Endothelial cell of umbilical vein (primary cell): ENCODE data around the gene VIT. TPM values are rescaled to one million over a fixed set of nuclear protein-coding genes. Genes with fewer than 3 reads are reported as not detected.

Source experiments
- BruUV-seq: library from RNA; stranded (reverse); fragments of 400-500 nt; replicated peaks from 2 replicates; lab custom pipeline; 2021; lab: Mats Ljungman, UMichigan
- CTCF ChIA-PET: fragments of 300-600, 350-600 bp; sonication (Branson Sonifier 250); formaldehyde crosslinking; loops from one replicate; lab custom pipeline; 2021; ENCODE audit warnings: antibody characterized with exemption, inconsistent platforms; lab: Charles Lee
- POLR2A ChIA-PET: fragments of 300-600, 350-600 bp; sonication (Branson Sonifier 250); formaldehyde crosslinking; loops from one replicate; lab custom pipeline; 2021; ENCODE audit warnings: antibody characterized with exemption, inconsistent platforms; lab: Charles Lee
- DNase-seq: peaks from one replicate; pipeline ENCODE4 v3.0.0-alpha.2; 2011; ENCODE audit warnings: low read depth, low spot score
- FAIRE-seq: peaks from 2 replicates; lab custom pipeline; 2011; peaks lifted over from hg19 to GRCh38; lab: Jason Lieb, UNC
- H2AFZ ChIP-seq: 2 replicates; pipeline ENCODE4 v1.6.0; 2012; ENCODE audit warnings: low read depth, low read length, control low read depth, inconsistent platforms
- H3K27ac ChIP-seq: 2 replicates; pipeline ENCODE4 v1.5.1; 2011; ENCODE audit warnings: low read depth, mild to moderate bottlenecking, control low read depth, low read length, moderate library complexity; ENCODE audit not compliant: insufficient read depth
- H3K27me3 ChIP-seq, 2 experiments: 2 replicates each; pipeline versions ENCODE4 v1.6.0 to v1.6.1; 2011; ENCODE audit warnings: low read length in 2 of 2, mixed read lengths in 1 of 2; ENCODE audit not compliant: control insufficient read depth in 2 of 2, insufficient read depth in 2 of 2
- H3K36me3 ChIP-seq, 2 experiments: 2 replicates in 1 of 2; 3 replicates in 1 of 2; pipeline ENCODE4 v1.5.1; 2011; ENCODE audit warnings: low read length in 2 of 2, mild to moderate bottlenecking in 1 of 2, moderate library complexity in 1 of 2; ENCODE audit not compliant: control insufficient read depth in 2 of 2, insufficient read depth in 2 of 2; ENCODE audit errors: extremely low read depth in 1 of 2
- H3K4me1 ChIP-seq: 3 replicates; pipeline ENCODE4 v1.5.1; 2011; ENCODE audit warnings: mild to moderate bottlenecking, low read length; ENCODE audit not compliant: control insufficient read depth, insufficient read depth; ENCODE audit errors: extremely low read depth
- H3K4me2 ChIP-seq: 2 replicates; pipeline ENCODE4 v1.6.1; 2011; ENCODE audit warnings: low read length, control low read depth, mixed read lengths; ENCODE audit not compliant: insufficient read depth
- H3K4me3 ChIP-seq, 3 experiments: fragments of 200-600 bp in 1 of 3; sonication (generic), shearing (Covaris generic) in 1 of 3; replicated peaks in 1 of 3; 2 replicates each; pipeline ENCODE4 v1.5.1; 2011 to 2016; ENCODE audit warnings: control low read depth in 3 of 3, low read length in 3 of 3, mild to moderate bottlenecking in 2 of 3, inconsistent platforms in 1 of 3, low read depth in 1 of 3, moderate library complexity in 1 of 3; ENCODE audit not compliant: insufficient read depth in 1 of 3
- H3K79me2 ChIP-seq: 2 replicates; pipeline ENCODE4 v1.6.0; 2012; ENCODE audit warnings: low read length, inconsistent platforms; ENCODE audit not compliant: control insufficient read depth, insufficient read depth
- H3K9ac ChIP-seq: replicated peaks from 2 replicates; pipeline ENCODE3; 2011; ENCODE audit warnings: low read length, control low read depth; ENCODE audit not compliant: insufficient read depth; ENCODE audit errors: extremely low read depth
- H3K9me1 ChIP-seq: replicated peaks from 3 replicates; pipeline ENCODE4 v1.6.0; 2011; ENCODE audit warnings: mild to moderate bottlenecking, low read length; ENCODE audit not compliant: control insufficient read depth, insufficient read depth; ENCODE audit errors: extremely low read depth
- H3K9me3 ChIP-seq: replicated peaks from 2 replicates; pipeline ENCODE4 v1.5.1; 2012; ENCODE audit warnings: low read length, inconsistent platforms; ENCODE audit not compliant: control insufficient read depth, insufficient read depth
- H4K20me1 ChIP-seq: replicated peaks from 2 replicates; pipeline ENCODE3; 2011; ENCODE audit warnings: mild to moderate bottlenecking, low read length; ENCODE audit not compliant: control insufficient read depth, insufficient read depth; ENCODE audit errors: extremely low read depth
- CTCF ChIP-seq, 2 donors: IDR thresholded peaks; 1 replicate in 1 of 2; 2 replicates in 1 of 2; pipeline ENCODE4 v1.5.1; 2011; ENCODE audit warnings: low read length in 2 of 2, mild to moderate bottlenecking in 2 of 2, moderate library complexity in 2 of 2, control low read depth in 1 of 2, inconsistent platforms in 1 of 2, low read depth in 1 of 2; ENCODE audit not compliant: insufficient read depth in 1 of 2; ENCODE audit errors: extremely low read depth in 1 of 2
- EZH2 ChIP-seq: IDR thresholded peaks from 2 replicates; pipeline ENCODE4 v1.6.1; 2012; ENCODE audit warnings: borderline replicate concordance, low read depth, mild to moderate bottlenecking, moderate library complexity, low read length, inconsistent platforms; ENCODE audit not compliant: severe bottlenecking
- FOS ChIP-seq: IDR thresholded peaks from 2 replicates; pipeline ENCODE4 v1.6.1; 2011; ENCODE audit warnings: mild to moderate bottlenecking, low read length, moderate library complexity, borderline replicate concordance; ENCODE audit not compliant: insufficient read depth
- GATA2 ChIP-seq: IDR thresholded peaks from 2 replicates; pipeline ENCODE4 v1.7.0; 2011; ENCODE audit warnings: low read depth, mild to moderate bottlenecking, moderate library complexity, mixed read lengths, low read length; ENCODE audit not compliant: insufficient read length, insufficient read depth
- JUN ChIP-seq: IDR thresholded peaks from 2 replicates; pipeline ENCODE4 v1.6.1; 2011; ENCODE audit warnings: borderline replicate concordance, low read depth; ENCODE audit not compliant: insufficient read length, insufficient read depth
- MAX ChIP-seq: IDR thresholded peaks from 2 replicates; pipeline ENCODE4 v1.6.1; 2011; ENCODE audit not compliant: insufficient read depth, insufficient read length
- MYC ChIP-seq: IDR thresholded peaks from one replicate; pipeline ENCODE4 v1.6.1; 2011; ENCODE audit warnings: mild to moderate bottlenecking, low read depth, low read length
- POLR2A ChIP-seq: IDR thresholded peaks from 2 replicates; pipeline ENCODE4 v1.6.1; 2012; ENCODE audit warnings: low read depth, mild to moderate bottlenecking, control low read depth, low read length
- POLR2AphosphoS5 ChIP-seq: IDR thresholded peaks from 2 replicates; pipeline ENCODE4 v1.6.1; 2012; ENCODE audit warnings: low read depth, mild to moderate bottlenecking, control low read depth, low read length, moderate library complexity; ENCODE audit not compliant: insufficient read depth
- dilution Hi-C: fragments of 300-500 bp; cut with MboI; formaldehyde crosslinking; loops from one replicate; pipeline ENCODE4 v1.15.0; 2019; ENCODE audit warnings: low sequenced_read_pairs; ENCODE audit not compliant: extremely low pct_ligation_motif_present
- intact Hi-C: fragments of 100-400 bp; cut with micrococcal nuclease; formaldehyde crosslinking; loops from one replicate; pipeline ENCODE4 v1.10.0; 2022
- polyA plus RNA-seq, 4 experiments: library from polyadenylated mRNA; depleted of rRNA in 3 of 4; stranded (reverse) in 3 of 4; unstranded in 1 of 4; fragments of >200 nt; gene quantifications; 2 replicates each; pipeline versions ENCODE4 v1.2.1 to v1.2.3, GENCODE V29; 2011 to 2012; ENCODE audit warnings: missing spikeins in 1 of 4
- total RNA-seq: library from RNA; stranded (reverse); gene quantifications from 2 replicates; pipeline ENCODE4 v1.2.3, GENCODE V29; 2021

The VIT gene
- total and polyA plus RNA-seq, 2 donors (not counting 3 experiments of a cell fraction or from before 2014, with no cell fraction given), result 0.54 to 0.88 TPM

GRCh38 chr2:36682562-36682961 is 13.9 kb upstream of the VIT start:
- H2AFZ ChIP-seq, result no peak overlapping the region
- H3K9me1 ChIP-seq, result no peaks in the 10 kb centered on the region
- H4K20me1 ChIP-seq, result no peaks in the 10 kb centered on the region
- POLR2A ChIA-PET, result no interaction called here
- no peak for FAIRE-seq
- no peaks in the 10 kb centered on the region for H3K79me2 ChIP-seq
- no peak overlapping the region for H3K9ac ChIP-seq
- CTCF ChIA-PET, result no interaction called here
- dilution Hi-C loops, result no loop called here
- no peak for TF ChIP-seq JUN
- no peak for TF ChIP-seq MAX
- no peak for TF ChIP-seq POLR2A
- TF ChIP-seq GATA2, result no peak
- TF ChIP-seq MYC, result no peak
- no peak overlapping the region for H3K27ac ChIP-seq
- DNase-seq, result no peak
- H3K9me3 ChIP-seq, result no peaks in the 10 kb centered on the region
- peaks cover 15% of the 10 kb centered on the region for H3K4me1 ChIP-seq
- no peaks in the 10 kb centered on the region for H3K36me3 ChIP-seq
- no peak overlapping the region for H3K4me2 ChIP-seq
- peaks cover 0 to 4% of the 10 kb centered on the region in 2 experiments for H3K27me3 ChIP-seq
- BruUV-seq, result no TSS peak
- H3K4me3 ChIP-seq, result no peak overlapping the region
- intact Hi-C loops, result no loop called here

- FAIRE-seq, result no peak
- Histone ChIP-seq H2AFZ (no peak overlapping the region), H3K9ac (no peak overlapping the region), H3K4me1 (peaks cover 11% of the 10 kb centered on the region), H3K36me3 (no peaks in the 10 kb centered on the region), H4K20me1 (no peaks in the 10 kb centered on the region), H3K4me2 (no peak overlapping the region), H3K79me2 (no peaks in the 10 kb centered on the region), H3K27me3 (peaks cover 0 to 4% of the 10 kb centered on the region in 2 experiments), H3K4me3 (no peak overlapping the region), H3K9me1 (no peaks in the 10 kb centered on the region), H3K9me3 (no peaks in the 10 kb centered on the region), H3K27ac (no peak overlapping the region)
- dilution Hi-C loops, result no loop called here
- intact Hi-C loops, result no loop called here
- CTCF ChIA-PET, result no interaction called here
- POLR2A ChIA-PET, result no interaction called here
- BruUV-seq, result no TSS peak
- TF ChIP-seq FOS (no peak), JUN (no peak), POLR2A (no peak), POLR2AphosphoS5 (no peak), MAX (no peak), MYC (no peak), GATA2 (no peak), EZH2 (no peak), CTCF (IDR thresholded peaks at IDR 0.05; ENCODE audit: extremely low read depth in 1 of 2, insufficient read depth in 1 of 2, low read depth in 1 of 2, low read length in 2 of 2) (no peak)
- no peak for DNase-seq
Measured at GRCh38 chr2:36683002-36683401, 13.5 kb upstream of the VIT start.
